HCT116 (cell line): ENCODE data around the gene EXOSC3. TPM values are rescaled to one million over a fixed set of nuclear protein-coding genes. Genes with fewer than 3 reads are reported as not detected.

Source experiments
- ATAC-seq: fragments of 200-7000 bp; cut with Tn5 transposase; 2 replicates; pipeline ENCODE4 v1.9.1; 2020; ENCODE audit warnings: mild to moderate bottlenecking, moderate library complexity
- BruUV-seq: library from RNA; stranded (reverse); fragments of 400-500 nt; replicated peaks from 2 replicates; lab custom pipeline; 2021; lab: Mats Ljungman, UMichigan
- CTCF ChIA-PET: fragments of 300-600 bp; sonication (Branson Sonifier 250); formaldehyde crosslinking; loops from one replicate; lab custom pipeline; 2021; ENCODE audit warnings: antibody characterized with exemption; lab: Charles Lee
- POLR2A ChIA-PET: fragments of 300-600, 350-600 bp; sonication (Branson Sonifier 250); formaldehyde crosslinking; loops from one replicate; lab custom pipeline; 2021; ENCODE audit warnings: antibody characterized with exemption; lab: Charles Lee
- RAD21 ChIA-PET, 2 experiments: fragments of 300-600 bp; sonication (Branson Sonifier 250); formaldehyde crosslinking; loops; one replicate each; lab custom pipeline; 2023; ENCODE audit warnings: low total read pairs in 2 of 2; ENCODE audit not compliant: uncharacterized antibody in 2 of 2, unreplicated experiment in 2 of 2, low non-redundant PET in 1 of 2; lab: Charles Lee
- DNase-seq: peaks from one replicate; pipeline ENCODE4 v3.0.0-alpha.2; 2010; ENCODE audit warnings: low read depth, low spot score
- H2AFZ ChIP-seq: fragments of 200-600 bp; shearing (Covaris generic), sonication (generic); 2 replicates; pipeline ENCODE4 v1.6.1; 2017; ENCODE audit warnings: low read depth, mixed run types, mixed read lengths, antibody characterized with exemption, low read length; ENCODE audit not compliant: poor library complexity, severe bottlenecking
- H3K27ac ChIP-seq: 2 replicates; pipeline ENCODE4 v1.5.1; 2012; ENCODE audit warnings: low read depth, low read length
- H3K27me3 ChIP-seq: fragments of 200-600 bp; sonication (generic); 2 replicates; pipeline ENCODE4 v1.6.1; 2016; ENCODE audit warnings: mixed run types, low read length, mixed read lengths; ENCODE audit not compliant: insufficient read depth
- H3K36me3 ChIP-seq, 2 experiments: fragments of 200-500 bp in 1 of 2; fragments of 200-600 bp in 1 of 2; sonication (Bioruptor generic) in 1 of 2; sonication (generic) in 1 of 2; 2 replicates each; pipeline versions ENCODE4 v1.5.1 to v1.6.1; 2014 to 2016; ENCODE audit warnings: low read length in 2 of 2, inconsistent platforms in 1 of 2, mixed read lengths in 1 of 2, mixed run types in 1 of 2; ENCODE audit not compliant: insufficient read depth in 2 of 2, control insufficient read depth in 1 of 2
- H3K4me1 ChIP-seq, 2 experiments: fragments of 200-600 bp in 1 of 2; sonication (generic) in 1 of 2; 2 replicates each; pipeline versions ENCODE4 v1.5.1 to v1.6.1; 2012 to 2017; ENCODE audit warnings: low read length in 2 of 2, inconsistent platforms in 1 of 2, mild to moderate bottlenecking in 1 of 2, mixed read lengths in 1 of 2, mixed run types in 1 of 2, moderate library complexity in 1 of 2; ENCODE audit not compliant: insufficient read depth in 2 of 2, control insufficient read depth in 1 of 2
- H3K4me2 ChIP-seq: fragments of 200-600 bp; sonication (generic); 2 replicates; pipeline ENCODE4 v1.6.1; 2017; ENCODE audit warnings: mixed run types, low read length, mixed read lengths
- H3K4me3 ChIP-seq, 2 experiments: fragments of 200-600 bp in 1 of 2; sonication (generic) in 1 of 2; replicated peaks in 1 of 2; 2 replicates each; pipeline ENCODE4 v1.5.1; 2011 to 2016; ENCODE audit warnings: low read length in 2 of 2, control low read depth in 1 of 2, low read depth in 1 of 2, mild to moderate bottlenecking in 1 of 2, mixed read lengths in 1 of 2, mixed run types in 1 of 2
- H3K79me2 ChIP-seq: fragments of 200-600 bp; sonication (generic); 2 replicates; pipeline ENCODE4 v1.6.1; 2017; ENCODE audit warnings: mild to moderate bottlenecking, mixed run types, low read length, moderate library complexity, mixed read lengths; ENCODE audit not compliant: insufficient read depth
- H3K9ac ChIP-seq: fragments of 200-600 bp; sonication (generic); 2 replicates; pipeline ENCODE4 v1.6.1; 2016; ENCODE audit warnings: low read length, mixed read lengths
- H3K9me2 ChIP-seq: fragments of 200-600 bp; sonication (generic), shearing (Covaris generic); 2 replicates; pipeline ENCODE4 v1.6.1; 2017; ENCODE audit warnings: mixed run types, mild to moderate bottlenecking, moderate library complexity; ENCODE audit not compliant: insufficient read depth
- H3K9me3 ChIP-seq, 2 experiments: fragments of 200-500 bp in 1 of 2; fragments of 200-600 bp in 1 of 2; sonication (Bioruptor generic) in 1 of 2; sonication (generic) in 1 of 2; 2 replicates each; pipeline ENCODE4 v1.6.1; 2014 to 2017; ENCODE audit warnings: low read length in 2 of 2, mixed read lengths in 2 of 2, inconsistent platforms in 1 of 2, low read depth in 1 of 2, mild to moderate bottlenecking in 1 of 2, mixed run types in 1 of 2, moderate library complexity in 1 of 2; ENCODE audit not compliant: control insufficient read depth in 1 of 2, insufficient read depth in 1 of 2
- H4K20me1 ChIP-seq: fragments of 200-600 bp; sonication (generic), shearing (Covaris generic); 2 replicates; pipeline ENCODE4 v1.6.1; 2017; ENCODE audit warnings: mixed run types, mild to moderate bottlenecking, moderate library complexity; ENCODE audit not compliant: insufficient read depth
- ATF3 ChIP-seq: IDR thresholded peaks from 2 replicates; pipeline ENCODE4 v1.6.1; 2012
- CBX3 ChIP-seq: IDR thresholded peaks from 2 replicates; pipeline ENCODE4 v1.6.1; 2012; ENCODE audit warnings: low read depth
- CEBPB ChIP-seq: IDR thresholded peaks from 2 replicates; pipeline ENCODE4 v1.6.1; 2012; ENCODE audit warnings: low read depth
- CTCF ChIP-seq, 3 experiments: fragments of 200-600 bp in 1 of 3; sonication (generic) in 1 of 3; IDR thresholded peaks in 2 of 3; conservative IDR thresholded peaks in 1 of 3; 2 replicates each; pipeline ENCODE4 v1.5.1; 2012 to 2017; ENCODE audit warnings: low read depth in 2 of 3, low read length in 2 of 3, antibody characterized with exemption in 1 of 3, borderline replicate concordance in 1 of 3, control low read depth in 1 of 3, mild to moderate bottlenecking in 1 of 3, mixed read lengths in 1 of 3, mixed run types in 1 of 3, moderate library complexity in 1 of 3; ENCODE audit not compliant: insufficient read depth in 1 of 3
- EGR1 ChIP-seq: IDR thresholded peaks from 2 replicates; pipeline ENCODE4 v1.6.1; 2012; ENCODE audit warnings: low read depth
- ELF1 ChIP-seq: IDR thresholded peaks from 2 replicates; pipeline ENCODE4 v1.6.1; 2012; ENCODE audit warnings: low read depth, borderline replicate concordance
- EZH2 ChIP-seq: fragments of 200-600 bp; sonication (generic); IDR thresholded peaks from 2 replicates; pipeline ENCODE4 v1.6.1; 2017; ENCODE audit warnings: antibody characterized with exemption, mixed run types
- EZH2phosphoT487 ChIP-seq: fragments of 200-600 bp; IDR thresholded peaks from 2 replicates; pipeline ENCODE4 v1.6.1; 2018; ENCODE audit warnings: antibody characterized with exemption, borderline replicate concordance
- MAX ChIP-seq: IDR thresholded peaks from 2 replicates; pipeline ENCODE4 v1.6.1; 2012
- POLR2A ChIP-seq: IDR thresholded peaks from 2 replicates; pipeline ENCODE4 v1.7.0; 2011; ENCODE audit warnings: borderline replicate concordance; ENCODE audit not compliant: insufficient read depth, insufficient read length; ENCODE audit errors: extremely low read depth
- POLR2AphosphoS5 ChIP-seq: IDR thresholded peaks from 2 replicates; pipeline ENCODE4 v1.6.1; 2011; ENCODE audit warnings: mild to moderate bottlenecking, low read depth, low read length, moderate library complexity
- RAD21 ChIP-seq: IDR thresholded peaks from 2 replicates; pipeline ENCODE4 v1.6.1; 2012; ENCODE audit warnings: low read depth, mild to moderate bottlenecking
- SIN3A ChIP-seq: IDR thresholded peaks from 2 replicates; pipeline ENCODE4 v1.6.1; 2012; ENCODE audit warnings: low read depth
- SP1 ChIP-seq: IDR thresholded peaks from 2 replicates; pipeline ENCODE4 v1.6.1; 2012; ENCODE audit warnings: low read depth
- TCF7L2 ChIP-seq: IDR thresholded peaks from 2 replicates; pipeline ENCODE4 v1.7.0; 2011; ENCODE audit warnings: borderline replicate concordance, inconsistent platforms; ENCODE audit not compliant: insufficient read depth, insufficient read length; ENCODE audit errors: extremely low read depth
- YY1 ChIP-seq: IDR thresholded peaks from 2 replicates; pipeline ENCODE4 v1.6.1; 2011; ENCODE audit warnings: low read length, low read depth, moderate library complexity, mild to moderate bottlenecking; ENCODE audit not compliant: insufficient replicate concordance; ENCODE audit errors: extremely low read depth
- ZBTB33 ChIP-seq: IDR thresholded peaks from 2 replicates; pipeline ENCODE4 v1.6.1; 2011; ENCODE audit warnings: mild to moderate bottlenecking, low read length, moderate library complexity; ENCODE audit not compliant: insufficient replicate concordance; ENCODE audit errors: extremely low read depth
- ZFX ChIP-seq: fragments of 450-650 bp; IDR thresholded peaks from 2 replicates; pipeline ENCODE4 v1.6.1; 2017
- ZNF274 ChIP-seq: fragments of 200-500 bp; sonication (Bioruptor generic); IDR thresholded peaks from 2 replicates; pipeline ENCODE4 v1.6.1; 2014; ENCODE audit warnings: mild to moderate bottlenecking, low read depth, low read length, inconsistent platforms
- intact Hi-C: fragments of 100-400 bp; cut with micrococcal nuclease; formaldehyde crosslinking; loops from 2 replicates; pipeline ENCODE4 v1.10.0; 2022
- total RNA-seq: library from RNA; stranded (reverse); gene quantifications from one replicate; pipeline ENCODE4 v1.2.1, GENCODE V29; 2021; ENCODE audit not compliant: unreplicated experiment

EXOSC3 gene
- total RNA-seq, 1 experiment from 2014 or later: 79.6 TPM

- no peak for TF ChIP-seq CEBPB
- TF ChIP-seq CBX3: no peak
- no peak for TF ChIP-seq MAX
Measured at GRCh38 chr9:37732952-37733351, 51.9 kb downstream of the EXOSC3 start (continued).

- Histone ChIP-seq H3K4me1 (no peaks in the 10 kb centered on the region), H3K27ac (no peak overlapping the region), H3K4me2 (no peak overlapping the region)
- intact Hi-C loops: no loop called here
- ATAC-seq: no peak
- TF ChIP-seq POLR2A (no peak), POLR2AphosphoS5 (no peak), YY1 (no peak), MAX (no peak), SP1 (no peak), SIN3A (no peak), TCF7L2 (no peak), ELF1 (no peak), ZBTB33 (no peak), ATF3 (no peak), CTCF (IDR thresholded peaks at IDR 0.05 in 2 of 3, conservative IDR thresholded peaks at IDR 0.05 in 1 of 3; ENCODE audit: borderline replicate concordance in 1 of 3, insufficient read depth in 1 of 3, low read depth in 2 of 3, low read length in 2 of 3) (no peak), EZH2phosphoT487 (no peak), ZNF274 (no peak), EGR1 (no peak), RAD21 (no peak), EZH2 (no peak), ZFX (no peak)
- TF ChIP-seq, all 23 proteins: peak for 0
- peaks cover 28% of the 10 kb centered on the region for H3K27me3 ChIP-seq
- CTCF ChIA-PET: no interaction called here
- no peak overlapping the region for H3K9ac ChIP-seq
- RAD21 ChIA-PET: no interaction called here
- no peaks in the 10 kb centered on the region for H3K36me3 ChIP-seq
- no peaks in the 10 kb centered on the region for H3K9me2 ChIP-seq
- H3K4me3 ChIP-seq: no peak overlapping the region
- no peak for DNase-seq
- POLR2A ChIA-PET: no interaction called here
- no peaks in the 10 kb centered on the region for H3K9me3 ChIP-seq
- H3K79me2 ChIP-seq: no peaks in the 10 kb centered on the region
- BruUV-seq: no TSS peak
- H4K20me1 ChIP-seq: no peaks in the 10 kb centered on the region
- no peak overlapping the region for H2AFZ ChIP-seq
Measured at GRCh38 chr9:37732086-37732741, 52.6 kb downstream of the EXOSC3 start.
